GM21390 (cell line): ENCODE results near the gene NCOA3.

Experiments
- ATAC-seq: cut with Tn5 transposase; IDR thresholded peaks from one replicate; pipeline ENCODE4 v1.9.1; 2021; ENCODE audit not compliant: unreplicated experiment

NCOA3 gene

GRCh38 chr20:47700327-47700726 lies 198.6 kb downstream of the NCOA3 start:
- ATAC-seq: no peak

- ATAC-seq: no peak
These were observed 199.9 kb downstream of the NCOA3 start for GRCh38 chr20:47701612-47702011.

GRCh38 chr20:47703748-47704147 lies 202.1 kb downstream of the NCOA3 start:
- ATAC-seq: no peak

GRCh38 chr20:47704746-47705496 lies 203.2 kb downstream of the NCOA3 start:
- ATAC-seq: no peak

GRCh38 chr20:47705497-47705856 lies 203.8 kb downstream of the NCOA3 start:
- no peak for ATAC-seq

GRCh38 chr20:47706345-47706744 lies 204.7 kb downstream of the NCOA3 start:
- no peak for ATAC-seq
